ENCODE results near the gene ASGR2.

GRCh38 chr17:7136266-7136877 is 21.8 kb upstream of the ASGR2 start:
- TF ChIP-seq POLR2AphosphoS5 (IDR thresholded peaks at IDR 0.05; ENCODE audit: low read depth, low read length) (no peak), TAF1 (IDR thresholded peaks at IDR 0.05; ENCODE audit: borderline replicate concordance, insufficient read depth, low read length) (no peak), SIN3A (IDR thresholded peaks at IDR 0.05; ENCODE audit: borderline replicate concordance, insufficient read depth, low read length) (no peak), REST (IDR thresholded peaks at IDR 0.05; ENCODE audit: insufficient read depth in 1 of 2, low read depth in 2 of 2, low read length in 2 of 2) (no peak), FOXP2 (optimal IDR thresholded peaks at IDR 0.05; ENCODE audit: borderline replicate concordance, extremely low read depth, extremely low read length, insufficient read depth) (no peak)

Data from PFSK-1 (cell line).